HG03095 (cell line): ENCODE data around the gene CEP170.
"Not testable (repeated sequence)": the region's sequence is repeated elsewhere in the genome, so short reads cannot be mapped to it uniquely, and the experiment has no call there.

Experiments
- ATAC-seq: cut with Tn5 transposase; IDR thresholded peaks from one replicate; pipeline ENCODE4 v1.9.1; 2021; ENCODE audit warnings: moderate library complexity; ENCODE audit not compliant: unreplicated experiment

Gene CEP170

GRCh38 chr1:243087368-243087767 lies 167.7 kb downstream of the CEP170 start:
- ATAC-seq: not testable (repeated sequence)
